ENCODE results near the gene ERI3. TPM values are rescaled to one million over a fixed set of nuclear protein-coding genes. Genes with fewer than 3 reads are reported as not detected.

Gene ERI3
- total RNA-seq, 1 donor from 2014 or later = 72.7 TPM

DNA sequence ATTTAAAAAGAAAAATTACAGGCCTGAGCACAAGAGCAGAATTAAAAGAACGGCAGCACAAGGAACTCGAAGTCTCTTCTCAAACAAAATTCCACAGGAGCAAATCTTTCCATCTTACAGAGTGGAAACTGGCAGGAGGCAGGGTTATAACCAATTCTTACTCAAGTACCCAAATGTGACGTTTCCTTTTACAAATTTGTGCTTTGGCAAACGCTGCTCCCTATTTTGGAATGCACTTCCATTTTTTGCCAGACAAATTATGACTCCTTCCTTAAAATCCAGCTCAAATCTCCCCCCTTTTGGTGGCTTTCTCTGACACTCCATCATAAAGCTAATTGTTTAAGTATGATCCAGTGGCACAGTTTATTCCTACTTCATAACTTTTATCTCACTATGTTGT, 7.8 kb downstream of the ERI3 start:
- Mint-ChIP-seq H3K4me3 (no peak overlapping the region), H3K4me1 (ENCODE audit: unreplicated experiment) (peaks cover 35% of the 10 kb centered on the region), H3K27me3 (no peaks in the 10 kb centered on the region), H3K36me3 (peaks cover 19% of the 10 kb centered on the region), H3K27ac (no peak overlapping the region), H3K9me3 (no peaks in the 10 kb centered on the region)
- TF ChIP-seq, protein P1, sequence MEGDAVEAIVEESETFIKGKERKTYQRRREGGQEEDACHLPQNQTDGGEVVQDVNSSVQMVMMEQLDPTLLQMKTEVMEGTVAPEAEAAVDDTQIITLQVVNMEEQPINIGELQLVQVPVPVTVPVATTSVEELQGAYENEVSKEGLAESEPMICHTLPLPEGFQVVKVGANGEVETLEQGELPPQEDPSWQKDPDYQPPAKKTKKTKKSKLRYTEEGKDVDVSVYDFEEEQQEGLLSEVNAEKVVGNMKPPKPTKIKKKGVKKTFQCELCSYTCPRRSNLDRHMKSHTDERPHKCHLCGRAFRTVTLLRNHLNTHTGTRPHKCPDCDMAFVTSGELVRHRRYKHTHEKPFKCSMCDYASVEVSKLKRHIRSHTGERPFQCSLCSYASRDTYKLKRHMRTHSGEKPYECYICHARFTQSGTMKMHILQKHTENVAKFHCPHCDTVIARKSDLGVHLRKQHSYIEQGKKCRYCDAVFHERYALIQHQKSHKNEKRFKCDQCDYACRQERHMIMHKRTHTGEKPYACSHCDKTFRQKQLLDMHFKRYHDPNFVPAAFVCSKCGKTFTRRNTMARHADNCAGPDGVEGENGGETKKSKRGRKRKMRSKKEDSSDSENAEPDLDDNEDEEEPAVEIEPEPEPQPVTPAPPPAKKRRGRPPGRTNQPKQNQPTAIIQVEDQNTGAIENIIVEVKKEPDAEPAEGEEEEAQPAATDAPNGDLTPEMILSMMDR (conservative IDR thresholded peaks at IDR 0.05) = no peak
- no peak for DNase-seq (ENCODE audit: extremely low spot score, unreplicated experiment)

DNA sequence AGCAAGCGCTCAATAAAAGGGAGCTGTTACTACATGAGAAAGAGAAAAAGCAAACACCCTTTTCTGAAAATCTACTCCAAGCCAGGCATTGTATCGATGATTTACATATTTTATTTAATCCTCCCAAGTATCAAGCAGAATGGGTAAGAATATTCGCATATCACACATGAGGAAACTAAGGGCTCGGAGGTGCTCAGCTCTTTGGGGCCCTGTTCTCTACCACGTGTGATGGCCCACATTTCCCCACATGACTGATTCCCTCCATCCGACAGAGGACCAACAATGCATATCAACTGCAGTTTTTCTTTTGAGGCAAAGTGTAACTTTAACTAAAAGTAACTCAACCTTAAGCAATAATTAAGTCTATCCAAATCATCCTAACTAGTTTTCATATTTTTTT, 8.2 kb downstream of the ERI3 start:
- H3K36me3 Mint-ChIP-seq = peaks cover 20% of the 10 kb centered on the region
- no peak overlapping the region for H3K4me3 Mint-ChIP-seq
- peaks cover 31% of the 10 kb centered on the region for H3K4me1 Mint-ChIP-seq (ENCODE audit: unreplicated experiment)
- no peak overlapping the region for H3K27ac Mint-ChIP-seq
- TF ChIP-seq, protein P1 (conservative IDR thresholded peaks at IDR 0.05) = no peak
- H3K27me3 Mint-ChIP-seq = no peaks in the 10 kb centered on the region
- H3K9me3 Mint-ChIP-seq = no peaks in the 10 kb centered on the region
- DNase-seq (ENCODE audit: extremely low spot score, unreplicated experiment) = no peak

DNA sequence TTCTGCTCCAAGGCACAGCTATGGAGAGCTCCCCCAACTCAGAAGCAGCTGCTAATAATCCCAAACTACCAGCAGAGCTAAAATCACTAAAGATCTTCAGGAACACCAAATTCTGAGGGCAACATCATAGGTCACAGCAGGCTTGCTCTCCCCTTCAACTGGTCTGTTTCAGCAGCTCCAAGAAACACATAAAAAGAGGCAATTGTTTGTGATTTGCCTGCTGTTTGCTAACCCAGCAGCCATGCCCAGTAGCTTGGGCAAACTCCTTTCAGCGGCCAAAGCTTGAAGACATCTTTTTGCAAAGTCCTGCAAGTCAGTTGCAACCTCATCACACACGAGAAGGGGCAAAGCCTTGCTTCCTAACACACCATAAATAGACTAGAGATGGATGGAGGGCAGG, 8.9 kb downstream of the ERI3 start:
- peaks cover 28% of the 10 kb centered on the region for H3K4me1 Mint-ChIP-seq (ENCODE audit: unreplicated experiment)
- DNase-seq (ENCODE audit: extremely low spot score, unreplicated experiment) = no peak
- no peaks in the 10 kb centered on the region for H3K9me3 Mint-ChIP-seq
- peaks cover 17% of the 10 kb centered on the region for H3K36me3 Mint-ChIP-seq
- no peak overlapping the region for H3K4me3 Mint-ChIP-seq
- TF ChIP-seq, protein P1 (conservative IDR thresholded peaks at IDR 0.05) = no peak
- peak overlapping the region; percentile 35 for H3K27ac Mint-ChIP-seq
- H3K27me3 Mint-ChIP-seq = no peaks in the 10 kb centered on the region

DNA sequence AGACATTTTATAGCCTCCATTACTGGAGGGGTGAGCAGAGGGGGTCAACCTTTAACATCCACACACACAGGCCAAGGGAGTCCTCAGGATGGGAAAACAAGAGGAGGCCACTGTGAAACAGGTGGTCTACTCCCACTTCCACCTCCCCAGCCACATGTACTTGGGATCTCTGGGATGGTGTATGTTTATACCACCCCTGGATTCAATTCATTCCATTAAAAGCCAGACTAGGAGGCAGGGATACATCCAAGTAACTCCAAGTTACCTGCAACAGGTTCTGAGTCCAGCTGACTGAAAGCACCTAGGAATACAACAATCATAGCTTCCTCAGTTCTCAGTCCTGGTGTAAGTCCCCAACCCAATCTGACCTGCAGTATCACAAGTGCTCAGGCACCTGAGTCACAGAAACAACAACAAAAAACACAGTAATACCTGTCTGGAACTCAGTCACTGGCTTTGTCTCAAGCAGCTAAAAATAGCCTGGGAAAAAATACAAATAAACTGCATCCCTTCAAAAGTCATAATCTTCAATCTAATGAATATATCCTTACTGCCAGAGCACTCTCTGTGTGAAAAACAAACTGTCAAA, 9.8 kb downstream of the ERI3 start:
- DNase-seq (ENCODE audit: extremely low spot score, unreplicated experiment) = no peak
- TF ChIP-seq, protein P1 (conservative IDR thresholded peaks at IDR 0.05) = no peak
- Mint-ChIP-seq H3K4me1 (ENCODE audit: unreplicated experiment) (peaks cover 28% of the 10 kb centered on the region), H3K9me3 (no peaks in the 10 kb centered on the region), H3K4me3 (no peak overlapping the region), H3K27me3 (no peaks in the 10 kb centered on the region), H3K27ac (no peak overlapping the region), H3K36me3 (peaks cover 26% of the 10 kb centered on the region)

DNA sequence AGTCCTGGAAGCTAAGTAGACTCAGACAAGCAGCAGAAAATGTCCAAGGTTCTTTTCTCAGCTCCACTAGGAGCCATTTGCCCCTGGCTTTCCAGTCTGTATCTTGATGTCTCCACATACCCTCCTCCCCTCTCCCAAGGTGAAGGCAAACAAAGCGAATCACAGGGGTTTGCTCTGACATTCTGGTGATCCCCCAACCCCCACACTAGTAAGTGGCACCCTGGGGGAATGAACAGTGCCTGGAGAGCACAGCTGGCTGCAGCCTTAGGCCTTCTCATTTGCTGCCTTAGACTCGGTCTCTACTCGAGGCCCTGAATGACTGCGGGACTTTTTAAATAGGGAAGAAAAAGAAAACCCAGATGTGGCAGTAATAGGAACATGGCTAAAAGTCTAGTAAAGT, 15.3 kb downstream of the ERI3 start:
- peaks cover 2% of the 10 kb centered on the region for H3K4me1 Mint-ChIP-seq (ENCODE audit: unreplicated experiment)
- H3K4me3 Mint-ChIP-seq = no peak overlapping the region
- TF ChIP-seq, protein P1 (conservative IDR thresholded peaks at IDR 0.05) = no peak
- no peak overlapping the region for H3K27ac Mint-ChIP-seq
- H3K27me3 Mint-ChIP-seq = no peaks in the 10 kb centered on the region
- H3K36me3 Mint-ChIP-seq = peaks cover 62% of the 10 kb centered on the region
- peaks cover 4% of the 10 kb centered on the region for H3K9me3 Mint-ChIP-seq
- DNase-seq (ENCODE audit: extremely low spot score, unreplicated experiment) = no peak

DNA sequence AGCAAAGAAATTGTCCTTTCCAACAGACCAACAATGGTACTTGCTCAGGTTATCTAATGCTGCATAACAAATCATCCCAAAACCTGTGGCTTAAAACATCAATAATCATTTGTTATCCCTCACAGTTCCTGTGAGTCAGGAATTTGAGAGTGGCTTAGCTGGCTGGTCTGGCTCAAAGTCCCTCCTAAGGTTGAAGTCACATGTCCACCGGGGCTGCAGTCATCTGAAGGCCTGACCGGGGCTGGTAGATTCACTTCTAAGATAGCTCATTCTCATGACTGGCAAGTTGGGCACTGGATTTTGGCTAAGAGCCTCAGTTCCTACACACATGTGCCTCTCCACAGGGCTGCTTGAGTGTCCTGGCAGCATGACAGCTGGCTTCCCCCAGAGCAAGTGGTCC, 16.9 kb downstream of the ERI3 start:
- TF ChIP-seq, protein P1 (conservative IDR thresholded peaks at IDR 0.05) = no peak
- DNase-seq (ENCODE audit: extremely low spot score, unreplicated experiment) = no peak
- Mint-ChIP-seq H3K4me3 (no peak overlapping the region), H3K36me3 (peaks cover 71% of the 10 kb centered on the region), H3K27me3 (no peaks in the 10 kb centered on the region), H3K27ac (no peak overlapping the region), H3K4me1 (ENCODE audit: unreplicated experiment) (peaks cover 7% of the 10 kb centered on the region), H3K9me3 (peaks cover 4% of the 10 kb centered on the region)

Data from type B pancreatic cell (in vitro differentiated cells).